ENCODE measurements around the gene SIL1.
"Not testable (repeated sequence)": the region's sequence is repeated elsewhere in the genome, so short reads cannot be mapped to it uniquely, and the experiment has no call there.

SIL1 gene

GRCh38 chr5:139118804-139119203 is 79.4 kb downstream of the SIL1 start:
- Histone ChIP-seq H3K27me3 (ENCODE audit: control insufficient read depth in 5 of 5, insufficient read depth in 4 of 5, low read length in 5 of 5) (no peaks in the 10 kb centered on the region), H3K4me1 (ENCODE audit: control insufficient read depth in 5 of 5, insufficient read depth in 5 of 5, low read length in 5 of 5) (peaks cover 0 to 10% (median 7%) of the 10 kb centered on the region in 5 donors), H3K4me3 (ENCODE audit: low read depth in 1 of 5, low read length in 5 of 5) (no peak overlapping the region), H3K9ac (ENCODE audit: low read length in 5 of 5) (peak overlapping the region in 1 of 5 donors; percentile 12), H3K36me3 (ENCODE audit: control insufficient read depth in 5 of 5, insufficient read depth in 5 of 5, low read length in 5 of 5) (peaks cover 0 to 52% (median 34%) of the 10 kb centered on the region in 5 donors), H3K27ac (ENCODE audit: low read depth, low read length) (peak overlapping the region; percentile 26), H3K9me3 (ENCODE audit: control insufficient read depth in 5 of 5, low read length in 5 of 5) (no peaks in the 10 kb centered on the region)

GRCh38 chr5:139117342-139117884 is 80.8 kb downstream of the SIL1 start:
- no peak overlapping the region for H3K9ac ChIP-seq (ENCODE audit: low read length in 5 of 5)
- H3K9me3 ChIP-seq (ENCODE audit: control insufficient read depth in 5 of 5, low read length in 5 of 5) = no peaks in the 10 kb centered on the region
- H3K36me3 ChIP-seq (ENCODE audit: control insufficient read depth in 5 of 5, insufficient read depth in 5 of 5, low read length in 5 of 5) = peaks cover 0 to 44% (median 35%) of the 10 kb centered on the region in 5 donors
- H3K4me1 ChIP-seq (ENCODE audit: control insufficient read depth in 5 of 5, insufficient read depth in 5 of 5, low read length in 5 of 5) = peaks cover 0 to 10% (median 7%) of the 10 kb centered on the region in 5 donors
- no peak overlapping the region for H3K4me3 ChIP-seq (ENCODE audit: low read depth in 1 of 5, low read length in 5 of 5)
- no peak overlapping the region for H3K27ac ChIP-seq (ENCODE audit: low read depth, low read length)
- no peaks in the 10 kb centered on the region for H3K27me3 ChIP-seq (ENCODE audit: control insufficient read depth in 5 of 5, insufficient read depth in 4 of 5, low read length in 5 of 5)

GRCh38 chr5:139116100-139116655 is 82.0 kb downstream of the SIL1 start:
- no peak overlapping the region for H3K4me3 ChIP-seq (ENCODE audit: low read depth in 1 of 5, low read length in 5 of 5)
- H3K27ac ChIP-seq (ENCODE audit: low read depth, low read length) = no peak overlapping the region
- no peaks in the 10 kb centered on the region for H3K9me3 ChIP-seq (ENCODE audit: control insufficient read depth in 5 of 5, low read length in 5 of 5)
- H3K27me3 ChIP-seq (ENCODE audit: control insufficient read depth in 5 of 5, insufficient read depth in 4 of 5, low read length in 5 of 5) = no peaks in the 10 kb centered on the region
- H3K4me1 ChIP-seq (ENCODE audit: control insufficient read depth in 5 of 5, insufficient read depth in 5 of 5, low read length in 5 of 5) = peaks cover 0 to 10% (median 7%) of the 10 kb centered on the region in 5 donors
- H3K9ac ChIP-seq (ENCODE audit: low read length in 5 of 5) = no peak overlapping the region
- peaks cover 0 to 44% (median 32%) of the 10 kb centered on the region in 5 donors for H3K36me3 ChIP-seq (ENCODE audit: control insufficient read depth in 5 of 5, insufficient read depth in 5 of 5, low read length in 5 of 5)

DNA sequence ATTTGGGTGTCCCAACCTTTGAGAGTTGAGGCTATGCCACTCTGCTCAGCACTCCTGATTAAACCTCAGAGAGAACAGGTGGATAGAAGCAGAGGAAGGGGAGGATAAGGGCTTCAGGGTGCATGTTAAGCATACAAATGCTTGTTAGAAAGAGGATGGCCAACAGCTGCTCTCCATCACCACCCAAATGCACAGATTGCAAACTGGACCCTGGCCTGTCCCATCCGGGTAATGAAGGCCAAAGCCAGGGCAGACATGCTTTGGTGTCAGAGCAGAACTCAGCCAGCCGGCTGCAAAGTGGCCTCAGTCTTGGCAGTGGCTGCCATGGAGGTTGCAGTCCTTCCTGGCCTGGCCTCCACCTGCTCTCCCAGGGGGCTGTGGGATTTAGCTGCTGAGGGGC is 84.3 kb downstream of the SIL1 start:
- peaks cover 0 to 4% (median 2%) of the 10 kb centered on the region in 5 donors for H3K4me1 ChIP-seq (ENCODE audit: control insufficient read depth in 5 of 5, insufficient read depth in 5 of 5, low read length in 5 of 5)
- H3K27me3 ChIP-seq (ENCODE audit: control insufficient read depth in 5 of 5, insufficient read depth in 4 of 5, low read length in 5 of 5) = no peaks in the 10 kb centered on the region
- no peak overlapping the region for H3K4me3 ChIP-seq (ENCODE audit: low read depth in 1 of 5, low read length in 5 of 5)
- H3K9me3 ChIP-seq (ENCODE audit: control insufficient read depth in 5 of 5, low read length in 5 of 5) = no peaks in the 10 kb centered on the region
- H3K36me3 ChIP-seq (ENCODE audit: control insufficient read depth in 5 of 5, insufficient read depth in 5 of 5, low read length in 5 of 5) = peaks cover 0 to 26% (median 15%) of the 10 kb centered on the region in 5 donors
- no peak overlapping the region for H3K27ac ChIP-seq (ENCODE audit: low read depth, low read length)
- H3K9ac ChIP-seq (ENCODE audit: low read length in 5 of 5) = no peak overlapping the region

GRCh38 chr5:139112362-139112761 is 85.8 kb downstream of the SIL1 start:
- not testable (repeated sequence) for H3K27me3 ChIP-seq (ENCODE audit: control insufficient read depth in 5 of 5, insufficient read depth in 4 of 5, low read length in 5 of 5); H3K9ac ChIP-seq (ENCODE audit: low read length in 5 of 5); H3K9me3 ChIP-seq (ENCODE audit: control insufficient read depth in 5 of 5, low read length in 5 of 5); H3K4me1 ChIP-seq (ENCODE audit: control insufficient read depth in 5 of 5, insufficient read depth in 5 of 5, low read length in 5 of 5); H3K27ac ChIP-seq (ENCODE audit: low read depth, low read length); H3K4me3 ChIP-seq (ENCODE audit: low read depth in 1 of 5, low read length in 5 of 5)
- H3K36me3 ChIP-seq (ENCODE audit: control insufficient read depth in 5 of 5, insufficient read depth in 5 of 5, low read length in 5 of 5) = peaks cover 0 to 15% (median 1%) of the 10 kb centered on the region in 5 donors

GRCh38 chr5:139110526-139111168 is 87.5 kb downstream of the SIL1 start:
- Histone ChIP-seq H3K9me3 (ENCODE audit: control insufficient read depth in 5 of 5, low read length in 5 of 5) (no peaks in the 10 kb centered on the region), H3K27me3 (ENCODE audit: control insufficient read depth in 5 of 5, insufficient read depth in 4 of 5, low read length in 5 of 5) (no peaks in the 10 kb centered on the region), H3K4me1 (ENCODE audit: control insufficient read depth in 5 of 5, insufficient read depth in 5 of 5, low read length in 5 of 5) (peaks cover 0 to 16% (median 15%) of the 10 kb centered on the region in 5 donors), H3K36me3 (ENCODE audit: control insufficient read depth in 5 of 5, insufficient read depth in 5 of 5, low read length in 5 of 5) (peaks cover 0 to 6% (median 0%) of the 10 kb centered on the region in 5 donors), H3K27ac (ENCODE audit: low read depth, low read length) (no peak overlapping the region), H3K9ac (ENCODE audit: low read length in 5 of 5) (no peak overlapping the region), H3K4me3 (ENCODE audit: low read depth in 1 of 5, low read length in 5 of 5) (no peak overlapping the region)

DNA sequence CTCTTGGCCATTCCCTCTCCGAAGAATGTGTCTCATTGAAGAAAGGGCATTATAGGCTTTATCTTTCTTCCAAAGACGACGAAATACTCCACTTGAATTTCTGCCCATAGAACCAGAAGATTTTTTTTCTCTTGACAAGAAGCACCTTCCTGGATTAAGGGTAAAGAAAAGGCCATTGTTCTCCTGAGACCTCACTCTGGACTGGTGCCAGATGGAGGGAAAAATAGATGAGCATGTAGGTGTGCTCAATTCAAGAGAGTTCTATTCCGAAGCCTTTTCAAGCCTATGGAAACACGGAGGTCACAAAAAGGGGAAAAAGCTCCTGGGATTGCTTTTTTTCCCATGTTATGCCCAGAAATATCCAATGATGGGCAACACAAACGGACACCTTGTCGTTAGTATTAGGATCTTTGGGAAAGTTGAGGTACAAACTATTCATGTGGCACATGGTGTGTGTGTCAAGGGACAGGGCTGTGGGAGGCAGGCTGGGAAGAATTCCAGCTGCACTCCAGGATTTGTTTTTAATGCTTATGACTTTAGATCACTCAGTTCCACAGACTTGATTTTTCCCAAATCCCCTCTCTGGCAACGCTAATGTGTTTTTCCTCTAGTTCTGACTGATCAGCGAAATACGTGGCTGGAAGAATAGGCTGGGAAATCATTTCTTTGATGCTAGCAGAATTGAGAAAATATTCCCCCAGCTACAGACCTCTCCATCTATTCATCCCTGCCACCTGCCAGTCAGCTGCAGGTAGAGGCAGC is 89.9 kb downstream of the SIL1 start:
- Histone ChIP-seq H3K27me3 (ENCODE audit: control insufficient read depth in 5 of 5, insufficient read depth in 4 of 5, low read length in 5 of 5) (no peaks in the 10 kb centered on the region), H3K4me1 (ENCODE audit: control insufficient read depth in 5 of 5, insufficient read depth in 5 of 5, low read length in 5 of 5) (peaks cover 5 to 29% (median 22%) of the 10 kb centered on the region in 5 donors), H3K9me3 (ENCODE audit: control insufficient read depth in 5 of 5, low read length in 5 of 5) (no peaks in the 10 kb centered on the region), H3K36me3 (ENCODE audit: control insufficient read depth in 5 of 5, insufficient read depth in 5 of 5, low read length in 5 of 5) (peaks cover 0 to under 1% (median 0%) of the 10 kb centered on the region in 5 donors), H3K4me3 (ENCODE audit: low read depth in 1 of 5, low read length in 5 of 5) (no peak overlapping the region), H3K9ac (ENCODE audit: low read length in 5 of 5) (no peak overlapping the region), H3K27ac (ENCODE audit: low read depth, low read length) (no peak overlapping the region)

DNA sequence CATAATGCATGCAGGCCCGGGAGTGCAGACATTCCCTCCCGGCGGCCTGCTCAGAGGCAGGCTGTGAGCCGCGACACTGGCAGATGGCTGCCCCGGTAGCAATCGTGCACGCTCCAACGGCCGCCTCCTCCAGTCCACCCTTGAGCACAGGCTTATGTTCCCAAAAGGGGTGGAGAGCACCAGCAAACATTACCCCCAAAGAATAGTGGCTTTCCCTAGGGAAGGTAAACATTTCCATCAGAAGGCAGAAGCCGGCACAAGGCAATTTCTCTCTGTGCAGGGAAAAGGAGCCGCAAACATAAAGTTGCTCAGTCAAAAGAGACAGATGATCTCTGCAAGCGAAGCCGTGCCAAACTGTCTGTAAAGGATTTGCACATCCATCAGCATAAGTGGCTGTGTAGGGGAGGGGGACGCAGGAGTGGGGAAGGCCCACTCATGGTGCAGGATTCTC is 92.5 kb downstream of the SIL1 start:
- H3K27me3 ChIP-seq (ENCODE audit: control insufficient read depth in 5 of 5, insufficient read depth in 4 of 5, low read length in 5 of 5) = no peaks in the 10 kb centered on the region
- H3K4me3 ChIP-seq (ENCODE audit: low read depth in 1 of 5, low read length in 5 of 5) = peak overlapping the region in 1 of 5 donors; percentile 30
- peak overlapping the region; percentile 83 for H3K27ac ChIP-seq (ENCODE audit: low read depth, low read length)
- H3K4me1 ChIP-seq (ENCODE audit: control insufficient read depth in 5 of 5, insufficient read depth in 5 of 5, low read length in 5 of 5) = peaks cover 5 to 29% (median 22%) of the 10 kb centered on the region in 5 donors
- H3K9ac ChIP-seq (ENCODE audit: low read length in 5 of 5) = peak overlapping the region in 1 of 5 donors; percentile 42
- no peaks in the 10 kb centered on the region for H3K9me3 ChIP-seq (ENCODE audit: control insufficient read depth in 5 of 5, low read length in 5 of 5)
- H3K36me3 ChIP-seq (ENCODE audit: control insufficient read depth in 5 of 5, insufficient read depth in 5 of 5, low read length in 5 of 5) = peaks cover 0 to 9% (median 5%) of the 10 kb centered on the region in 5 donors

DNA sequence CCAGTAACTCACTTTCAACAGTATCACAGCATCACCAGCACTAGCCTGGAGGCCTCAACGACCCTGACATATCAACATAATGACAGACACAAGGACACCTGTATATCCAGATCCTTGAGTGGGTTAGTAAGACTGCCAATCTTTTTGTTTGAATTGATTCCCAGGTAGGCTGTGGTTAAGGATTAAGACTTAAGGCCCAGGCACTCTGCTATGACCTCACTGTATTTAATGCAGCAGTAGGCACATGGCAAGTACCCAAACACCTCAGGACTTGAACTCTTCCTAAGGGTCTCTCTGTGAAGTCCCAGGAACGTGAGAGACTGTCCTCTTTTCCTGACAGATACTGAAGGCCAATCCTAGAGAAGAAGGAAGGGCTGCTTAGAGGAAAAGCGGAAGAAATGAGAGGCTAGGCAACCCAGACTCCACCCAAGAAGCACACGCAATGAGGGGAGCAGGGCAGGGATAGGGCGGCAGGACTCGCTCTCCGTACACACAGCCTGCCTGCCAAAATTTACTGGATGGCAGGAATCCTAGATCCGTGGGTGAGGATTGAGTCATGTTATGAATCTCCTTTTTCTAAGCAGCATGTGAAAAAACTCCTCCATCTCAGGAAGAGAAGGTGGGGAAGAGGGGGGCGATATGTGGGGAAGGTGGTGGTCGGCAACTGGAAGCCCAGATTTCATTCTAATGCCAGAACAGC is 93.4 kb downstream of the SIL1 start:
- Histone ChIP-seq H3K4me1 (ENCODE audit: control insufficient read depth in 5 of 5, insufficient read depth in 5 of 5, low read length in 5 of 5) (peaks cover 5 to 29% (median 22%) of the 10 kb centered on the region in 5 donors), H3K36me3 (ENCODE audit: control insufficient read depth in 5 of 5, insufficient read depth in 5 of 5, low read length in 5 of 5) (peaks cover 0 to 9% (median 5%) of the 10 kb centered on the region in 5 donors), H3K4me3 (ENCODE audit: low read depth in 1 of 5, low read length in 5 of 5) (peak overlapping the region in 2 of 5 donors; percentile 13 to 30), H3K9me3 (ENCODE audit: control insufficient read depth in 5 of 5, low read length in 5 of 5) (no peaks in the 10 kb centered on the region), H3K27me3 (ENCODE audit: control insufficient read depth in 5 of 5, insufficient read depth in 4 of 5, low read length in 5 of 5) (no peaks in the 10 kb centered on the region), H3K9ac (ENCODE audit: low read length in 5 of 5) (peak overlapping the region in 3 of 5 donors; percentile 42 to 79 (median 60)), H3K27ac (ENCODE audit: low read depth, low read length) (peak overlapping the region; percentile 83)

Measured in subcutaneous abdominal adipose tissue (tissue), 5 donors.